H1 (cell line): ENCODE data around the gene ARRB1. TPM values are rescaled to one million over a fixed set of nuclear protein-coding genes. Genes with fewer than 3 reads are reported as not detected.

Experiments
- CTCF ChIA-PET: fragments of 300-600 bp; sonication (Branson Sonifier 250); formaldehyde crosslinking; loops from one replicate; lab custom pipeline; 2021; ENCODE audit not compliant: partially characterized antibody; lab: Charles Lee
- POLR2A ChIA-PET: fragments of 300-600 bp; sonication (Branson Sonifier 250); formaldehyde crosslinking; loops from one replicate; lab custom pipeline; 2021; ENCODE audit warnings: inconsistent platforms; ENCODE audit not compliant: partially characterized antibody; lab: Charles Lee
- DNase-seq, 2 experiments: peaks; one replicate each; pipeline versions ENCODE4 v3.0.0 to v3.0.0-alpha.2; 2010 to 2022; ENCODE audit warnings: low spot score in 2 of 2, low read depth in 1 of 2, mixed read lengths in 1 of 2
- FAIRE-seq: peaks from 2 replicates; lab custom pipeline; 2011; peaks lifted over from hg19 to GRCh38; lab: Jason Lieb, UNC
- H2AFZ ChIP-seq: 2 replicates; pipeline ENCODE4 v1.8.1; 2012; ENCODE audit warnings: low read length, inconsistent platforms
- H2AK5ac ChIP-seq: 2 replicates; pipeline ENCODE4 v1.6.1; 2013; ENCODE audit warnings: low read depth, low read length
- H2BK120ac ChIP-seq: replicated peaks from 2 replicates; pipeline ENCODE3; 2013; ENCODE audit warnings: low read depth, low read length, inconsistent platforms
- H2BK12ac ChIP-seq: 2 replicates; pipeline ENCODE4 v1.6.1; 2013; ENCODE audit warnings: low read depth, low read length
- H2BK15ac ChIP-seq: 2 replicates; pipeline ENCODE4 v1.6.1; 2013; ENCODE audit warnings: low read length
- H2BK20ac ChIP-seq: 2 replicates; pipeline ENCODE4 v1.6.1; 2013; ENCODE audit warnings: low read length
- H2BK5ac ChIP-seq: 2 replicates; pipeline ENCODE4 v1.6.1; 2013; ENCODE audit warnings: low read depth, low read length
- H3K14ac ChIP-seq: 2 replicates; pipeline ENCODE4 v1.6.1; 2013; ENCODE audit warnings: inconsistent platforms; ENCODE audit not compliant: insufficient read length
- H3K18ac ChIP-seq: 2 replicates; pipeline ENCODE4 v1.6.1; 2013; ENCODE audit warnings: low read length; ENCODE audit errors: extremely low read depth
- H3K23ac ChIP-seq: 2 replicates; pipeline ENCODE4 v1.6.1; 2013; ENCODE audit warnings: inconsistent platforms; ENCODE audit not compliant: insufficient read length
- H3K23me2 ChIP-seq: 2 replicates; pipeline ENCODE4 v1.6.1; 2013; ENCODE audit warnings: low read depth, low read length
- H3K27ac ChIP-seq: 2 replicates; pipeline ENCODE4 v1.6.1; 2011; ENCODE audit warnings: low read depth, low read length, inconsistent platforms
- H3K27me3 ChIP-seq, 4 experiments: replicated peaks in 1 of 4; 1 replicate in 1 of 4; 2 replicates in 3 of 4; pipeline versions ENCODE4 v1.6.1 to v1.8.1; 2011 to 2013; ENCODE audit warnings: low read length in 3 of 4, mild to moderate bottlenecking in 3 of 4, inconsistent platforms in 2 of 4, mixed read lengths in 2 of 4, moderate library complexity in 1 of 4; ENCODE audit not compliant: control insufficient read depth in 3 of 4, insufficient read depth in 3 of 4; ENCODE audit errors: extremely low read depth in 1 of 4
- H3K36me3 ChIP-seq, 4 experiments: 2 replicates each; pipeline versions ENCODE4 v1.6.1 to v1.8.1; 2011 to 2013; ENCODE audit warnings: mild to moderate bottlenecking in 4 of 4, low read length in 3 of 4, moderate library complexity in 2 of 4, control low read depth in 1 of 4, inconsistent platforms in 1 of 4; ENCODE audit not compliant: insufficient read depth in 4 of 4, control insufficient read depth in 2 of 4
- H3K4ac ChIP-seq: replicated peaks from 2 replicates; pipeline ENCODE3; 2013; ENCODE audit warnings: low read length, low read depth, mixed read lengths, inconsistent platforms; ENCODE audit not compliant: insufficient read length
- H3K4me1 ChIP-seq, 4 experiments: replicated peaks in 1 of 4; 1 replicate in 1 of 4; 2 replicates in 3 of 4; pipeline versions ENCODE4 v1.6.1 to v1.8.1; 2011 to 2013; ENCODE audit warnings: low read length in 3 of 4, inconsistent platforms in 2 of 4, mixed read lengths in 1 of 4; ENCODE audit not compliant: insufficient read depth in 4 of 4, control insufficient read depth in 3 of 4
- H3K4me2 ChIP-seq, 2 experiments: 2 replicates each; pipeline versions ENCODE4 v1.6.1 to v1.8.1; 2011 to 2013; ENCODE audit warnings: low read depth in 2 of 2, low read length in 2 of 2, control low read depth in 1 of 2, inconsistent platforms in 1 of 2, mild to moderate bottlenecking in 1 of 2; ENCODE audit not compliant: insufficient read depth in 1 of 2
- H3K4me3 ChIP-seq, 4 experiments: fragments of 200-600, 300-600 bp in 1 of 4; sonication (generic), shearing (Covaris generic), sonication (Bioruptor Twin) in 1 of 4; 2 replicates each; pipeline versions ENCODE4 v1.5.1 to v1.8.1; 2011 to 2016; ENCODE audit warnings: low read length in 4 of 4, low read depth in 3 of 4, control low read depth in 2 of 4, inconsistent platforms in 2 of 4, mild to moderate bottlenecking in 2 of 4, mixed read lengths in 1 of 4, moderate library complexity in 1 of 4; ENCODE audit not compliant: insufficient read depth in 2 of 4; ENCODE audit errors: extremely low read depth in 1 of 4
- H3K56ac ChIP-seq: replicated peaks from 2 replicates; pipeline ENCODE3; 2013; ENCODE audit warnings: low read depth, mild to moderate bottlenecking, mixed read lengths, low read length, inconsistent platforms; ENCODE audit not compliant: insufficient read length
- H3K79me1 ChIP-seq: 2 replicates; pipeline ENCODE4 v1.6.1; 2013; ENCODE audit warnings: low read depth, low read length, control low read depth
- H3K79me2 ChIP-seq, 2 experiments: 2 replicates each; pipeline versions ENCODE4 v1.6.1 to v1.8.1; 2012 to 2013; ENCODE audit warnings: low read length in 2 of 2, mild to moderate bottlenecking in 2 of 2, inconsistent platforms in 1 of 2; ENCODE audit not compliant: insufficient read depth in 2 of 2, control insufficient read depth in 1 of 2
- H3K9ac ChIP-seq, 4 experiments: replicated peaks in 1 of 4; 1 replicate in 1 of 4; 2 replicates in 3 of 4; pipeline versions ENCODE4 v1.6.1 to v1.8.1; 2011 to 2013; ENCODE audit warnings: low read depth in 3 of 4, low read length in 3 of 4, control low read depth in 2 of 4, mild to moderate bottlenecking in 2 of 4, moderate library complexity in 2 of 4, inconsistent platforms in 1 of 4; ENCODE audit errors: extremely low read depth in 1 of 4
- H3K9me3 ChIP-seq, 2 experiments: 2 replicates each; pipeline versions ENCODE4 v1.6.1 to v1.8.1; 2012 to 2013; ENCODE audit warnings: mild to moderate bottlenecking in 2 of 2, moderate library complexity in 2 of 2, control low read depth in 1 of 2, inconsistent platforms in 1 of 2, low read depth in 1 of 2, low read length in 1 of 2, mixed read lengths in 1 of 2; ENCODE audit not compliant: insufficient read depth in 2 of 2
- H4K20me1 ChIP-seq, 2 experiments: replicated peaks in 1 of 2; 2 replicates each; pipeline versions ENCODE3 to v1.8.1; 2011 to 2013; ENCODE audit warnings: inconsistent platforms in 2 of 2, low read length in 2 of 2, mild to moderate bottlenecking in 1 of 2; ENCODE audit not compliant: insufficient read depth in 2 of 2, control insufficient read depth in 1 of 2
- H4K5ac ChIP-seq: 2 replicates; pipeline ENCODE4 v1.6.1; 2013; ENCODE audit warnings: low read length, low read depth, mixed read lengths, inconsistent platforms; ENCODE audit not compliant: insufficient read length
- H4K8ac ChIP-seq: 2 replicates; pipeline ENCODE4 v1.8.0; 2013; ENCODE audit warnings: mild to moderate bottlenecking, moderate library complexity, low read length, inconsistent platforms; ENCODE audit not compliant: insufficient read depth; ENCODE audit errors: extremely low read depth
- H4K91ac ChIP-seq: replicated peaks from 2 replicates; pipeline ENCODE3; 2013; ENCODE audit warnings: low read length, mixed read lengths, inconsistent platforms; ENCODE audit not compliant: insufficient read length
- CHD1 ChIP-seq: IDR thresholded peaks from 2 replicates; pipeline ENCODE4 v1.6.1; 2012; ENCODE audit warnings: low read depth, low read length, improper control_type of control experiment
- CHD2 ChIP-seq: IDR thresholded peaks from 2 replicates; pipeline ENCODE4 v1.6.1; 2012; ENCODE audit warnings: low read length, improper control_type of control experiment
- CREB1 ChIP-seq: IDR thresholded peaks from 2 replicates; pipeline ENCODE4 v1.6.1; 2012; ENCODE audit warnings: inconsistent platforms
- EP300 ChIP-seq, 2 experiments: IDR thresholded peaks; 1 replicate in 1 of 2; 2 replicates in 1 of 2; pipeline ENCODE4 v1.6.1; 2011 to 2012; ENCODE audit warnings: low read depth in 2 of 2, low read length in 2 of 2, mild to moderate bottlenecking in 2 of 2, borderline replicate concordance in 1 of 2, inconsistent platforms in 1 of 2, moderate library complexity in 1 of 2
- EZH2 ChIP-seq: fragments of 200-600 bp; sonication (generic); IDR thresholded peaks from 2 replicates; pipeline ENCODE4 v1.7.1; 2012; ENCODE audit warnings: low read depth, mild to moderate bottlenecking, moderate library complexity, low read length, inconsistent platforms; ENCODE audit not compliant: severe bottlenecking
- JUND ChIP-seq: IDR thresholded peaks from 2 replicates; pipeline ENCODE4 v1.6.1; 2011; ENCODE audit warnings: mild to moderate bottlenecking, improper control_type of control experiment, low read length
- POU5F1 ChIP-seq: IDR thresholded peaks from 2 replicates; pipeline ENCODE4 v1.6.1; 2011; ENCODE audit warnings: low read depth, mild to moderate bottlenecking, low read length, moderate library complexity
- RAD21 ChIP-seq, 2 experiments: IDR thresholded peaks in 1 of 2; conservative IDR thresholded peaks in 1 of 2; 2 replicates each; pipeline ENCODE4 v1.6.1; 2011; ENCODE audit warnings: low read depth in 2 of 2, low read length in 2 of 2, improper control_type of control experiment in 1 of 2, inconsistent platforms in 1 of 2, mild to moderate bottlenecking in 1 of 2, moderate library complexity in 1 of 2
- SIX5 ChIP-seq: IDR thresholded peaks from 2 replicates; pipeline ENCODE4 v1.6.1; 2011; ENCODE audit warnings: mild to moderate bottlenecking, low read depth, low read length
- SP2 ChIP-seq: IDR thresholded peaks from 2 replicates; pipeline ENCODE4 v1.6.1; 2012; ENCODE audit warnings: mild to moderate bottlenecking, low read length, inconsistent platforms
- TBP ChIP-seq: IDR thresholded peaks from 2 replicates; pipeline ENCODE4 v1.6.1; 2011; ENCODE audit warnings: low read depth, low read length, improper control_type of control experiment
- TEAD4 ChIP-seq: IDR thresholded peaks from 2 replicates; pipeline ENCODE4 v1.6.1; 2012; ENCODE audit warnings: low read depth, low read length, inconsistent platforms, mixed read lengths
- WGBS, 2 experiments: shearing (Covaris generic) in 1 of 2; methylation state at CpG; one replicate each; pipeline versions ENCODE4 v1.1.6 to v1.1.7; 2013 to 2015; ENCODE audit warnings: low lambda C conversion rate in 2 of 2, mixed read lengths in 2 of 2, inconsistent platforms in 1 of 2, low coverage in 1 of 2, missing lambda C conversion rate in 1 of 2; ENCODE audit not compliant: insufficient replicate concordance in 2 of 2, insufficient coverage in 1 of 2, insufficient read length in 1 of 2; ENCODE audit errors: extremely low coverage in 1 of 2, missing lambda C conversion rate in 1 of 2; 5-methylcytosine and 5-hydroxymethylcytosine counted together
- polyA plus RNA-seq, 7 experiments: library from polyadenylated mRNA; depleted of rRNA in 3 of 7; stranded (reverse) in 5 of 7; unstranded in 2 of 7; fragments of >200 nt in 5 of 7; fragments of 200-250 nt in 2 of 7; gene quantifications; 1 replicate in 5 of 7; 2 replicates in 1 of 7; 4 replicates in 1 of 7; pipeline versions ENCODE4 v1.2.1 to v1.2.3, GENCODE V29; 2011 to 2013; ENCODE audit warnings: missing spikeins in 2 of 7, mixed read lengths in 2 of 7
- total RNA-seq: library from RNA; stranded (reverse); fragmentation: NEBNext Ultra II Directional; extraction: Animal tissue kit (Norgen Biotek cat#: 25700); gene quantifications from 2 replicates; pipeline ENCODE4 v1.2.1, GENCODE V29; 2021

Gene ARRB1
- total and polyA plus RNA-seq, 2 of the 8 experiments (the other 6 are each of a cell fraction or from before 2014, with no cell fraction given) = 9.4 to 31.8 TPM

- Histone ChIP-seq H3K79me1 (peaks cover 8% of the 10 kb centered on the region; the same call in 1 of the 2 replicates), H3K18ac (peak within 1 kb of the TSS; percentile 94), H4K8ac (peak within 1 kb of the TSS; percentile 99; the same call in 1 of the 2 replicates), H3K79me2 (peaks cover 29 to 53% of the 10 kb centered on the region in 2 experiments), H3K23me2 (peaks cover 7% of the 10 kb centered on the region), H3K27me3 (no peaks in the 10 kb centered on the region), H3K4me2 (peak within 1 kb of the TSS; percentile 82 to 93), H3K14ac (no peak within 1 kb of the TSS), H3K56ac (no peak within 1 kb of the TSS), H3K4me3 (peak within 1 kb of the TSS; percentile 86 to 100 (median 99)), H2AK5ac (peak within 1 kb of the TSS; percentile 89), H2BK20ac (no peak within 1 kb of the TSS), H3K27ac (peak within 1 kb of the TSS; percentile 97), H3K4me1 (peaks cover 0 to 9% (median 4%) of the 10 kb centered on the region in 4 experiments; a peak in 6 of 7 replicates), H4K20me1 (peaks cover 28 to 38% of the 10 kb centered on the region in 2 experiments), H2AFZ (no peak within 1 kb of the TSS), H3K9ac (peak within 1 kb of the TSS; percentile 82 to 100 (median 98)), H4K91ac (peak within 1 kb of the TSS; percentile 81), H2BK15ac (0 out of 2 replicates have a peak within 1 kb of the TSS, but pooled peaks have one; percentile 22), H2BK12ac (no peak within 1 kb of the TSS; the same call in 1 of the 2 replicates), H3K4ac (peak within 1 kb of the TSS; percentile 69), H3K9me3 (no peaks in the 10 kb centered on the region), H3K23ac (no peak within 1 kb of the TSS), H3K36me3 (peaks cover 30 to 44% (median 39%) of the 10 kb centered on the region in 4 experiments), H2BK5ac (peak within 1 kb of the TSS; percentile 90), H2BK120ac (no peak within 1 kb of the TSS), H4K5ac (peak within 1 kb of the TSS; percentile 74)
- 1% methylated on average over 55 of the region's 55 CpGs; no CpG with 5 or more reads in 1 of the 2 experiments for WGBS, 2 experiments
- DNase-seq (peak; percentile 80 to 90), FAIRE-seq (no peak)
- ChIA-PET POLR2A (interaction anchor here (0.5 to 20.0 kb wide), 43 partner anchors 4 to 1659 kb away, joined by 3 to 570 read pairs (median 6); partner anchors contain the start of genes GDPD5, KLHL35, RPS3 and SERPINH1), CTCF (interaction anchor here (0.8 to 4.5 kb wide), 12 partner anchors 9 to 154 kb away, joined by 3 to 20 read pairs (median 4); no protein-coding TSS in a partner anchor)
- TF ChIP-seq EZH2 (no peak), EP300 (IDR thresholded peaks at IDR 0.05; ENCODE audit: borderline replicate concordance in 1 of 2, low read depth in 2 of 2, low read length in 2 of 2) (no peak), SIX5 (peak; percentile 86), CHD2 (no peak), CHD1 (peak; percentile 76), RAD21 (IDR thresholded peaks at IDR 0.05 in 1 of 2, conservative IDR thresholded peaks at IDR 0.05 in 1 of 2; ENCODE audit: low read depth in 2 of 2, low read length in 2 of 2) (no peak), SP2 (no peak), TBP (peak; percentile 98), CREB1 (peak; percentile 97), TEAD4 (no peak), JUND (peak; percentile 36; the same call in 1 of the 2 replicates), POU5F1 (no peak)
Measured at GRCh38 chr11:75399344-75400145, 48.1 kb upstream of the ARRB1 start, which contains the start of gene RPS3. RPS3 (plus strand) TSS chr11:75399518; CDS start chr11:75399548, 30 bp downstream.
